NCI-H748 treated with DMSO at 0.1 percent for 48 hours (cell line): ENCODE measurements around the gene SMKR1.
"Not testable (repeated sequence)": the region's sequence is repeated elsewhere in the genome, so short reads cannot be mapped to it uniquely, and the experiment has no call there.

Source experiments
- DNase-seq: peaks from one replicate; lab custom pipeline; 2025; lab: John Stamatoyannopoulos, UW

SMKR1 gene

GRCh38 chr7:129501760-129502707 is at the start of gene SMKR1:
Gene SMKR1 (plus strand): TSS chr7:129502531. CDS start chr7:129502825, 294 bp downstream.
- DNase-seq, result peak; percentile 62

DNA sequence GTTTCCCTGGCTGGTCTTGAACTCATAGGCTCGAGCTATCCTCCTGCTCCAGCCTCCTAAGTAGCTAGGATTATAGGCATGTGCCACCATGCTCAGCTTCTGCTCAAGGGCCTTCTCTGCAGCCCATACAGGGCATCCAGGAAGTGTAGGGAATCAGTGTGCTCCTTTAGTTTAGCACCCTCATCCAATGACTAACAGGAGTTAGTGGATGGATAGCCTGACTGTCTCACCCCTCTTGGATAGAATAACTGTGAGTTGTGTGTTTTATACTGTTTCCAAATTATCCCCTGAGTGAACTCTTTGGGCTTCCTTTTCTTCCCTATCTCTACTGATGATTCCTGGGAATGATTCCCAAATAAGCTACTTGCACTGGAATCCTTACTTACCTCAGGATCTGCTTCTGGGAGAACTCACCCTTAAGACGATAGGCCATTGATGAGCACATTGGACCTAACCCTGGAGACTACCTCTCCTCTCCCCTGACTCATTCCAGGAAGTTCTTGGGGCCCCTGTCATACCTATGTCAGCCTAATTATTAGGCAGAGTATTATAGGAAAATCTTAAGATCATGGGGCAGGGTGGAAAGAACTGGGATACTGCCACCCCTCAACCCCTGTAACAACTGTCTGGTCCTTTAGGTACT is 49.6 kb upstream of the SMKR1 start:
- no peak for DNase-seq

DNA sequence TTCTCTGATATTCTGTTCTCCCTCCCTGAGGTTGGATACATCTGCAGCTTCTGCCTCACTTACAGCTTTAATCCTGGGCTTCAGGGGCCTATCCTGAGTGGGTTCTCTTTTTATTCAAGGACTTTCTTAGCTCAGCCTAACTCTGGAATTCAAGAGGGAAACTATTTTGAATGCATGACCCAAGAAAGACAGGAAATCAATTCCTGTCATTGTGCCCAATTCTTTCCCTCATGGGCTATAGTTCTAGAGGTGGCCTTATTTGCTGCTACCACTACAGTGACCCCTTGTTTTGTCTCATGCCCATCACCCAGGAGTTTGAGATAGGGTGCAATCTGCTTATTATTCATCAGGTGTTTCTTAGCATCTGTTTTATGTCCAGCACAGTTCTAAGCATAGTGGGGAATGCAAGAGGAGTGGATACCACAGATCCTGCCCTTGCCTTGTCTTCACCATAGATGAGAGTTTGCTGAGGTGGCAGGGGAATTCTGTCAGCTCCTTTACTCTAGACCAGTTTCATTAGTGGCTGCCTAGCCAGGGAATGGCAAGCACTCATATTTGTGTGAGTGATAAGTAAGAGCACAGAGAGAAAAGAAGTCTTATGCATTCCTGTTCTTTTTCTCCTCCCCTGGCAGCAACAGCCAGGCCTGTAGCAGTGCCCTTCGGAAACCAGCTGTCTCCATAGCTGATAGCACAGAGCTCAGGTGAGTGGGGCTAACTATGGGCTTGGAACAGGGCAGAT is 48.7 kb upstream of the SMKR1 start:
- no peak for DNase-seq

DNA sequence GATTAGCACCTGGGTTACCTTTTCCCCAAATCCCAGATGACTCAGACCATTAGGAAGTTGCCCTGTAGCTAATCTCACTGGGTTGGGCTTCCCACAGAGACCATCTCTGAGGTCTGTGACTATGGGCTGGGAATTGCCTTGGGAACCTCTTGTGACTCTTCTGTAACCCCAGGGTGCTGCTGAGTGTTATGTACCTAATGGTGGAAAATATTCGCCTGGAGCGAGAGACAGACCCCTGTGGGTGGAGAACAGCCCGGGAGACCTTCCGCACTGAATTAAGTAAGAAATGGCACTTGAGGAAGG is 48.1 kb upstream of the SMKR1 start:
- DNase-seq, result no peak

- no peak for DNase-seq
Measured at GRCh38 chr7:129456421-129456820, 45.9 kb upstream of the SMKR1 start.

- DNase-seq, result peak; percentile 8
Measured at GRCh38 chr7:129457101-129457500, 45.2 kb upstream of the SMKR1 start.

- DNase-seq, result no peak
Measured at GRCh38 chr7:129458171-129458570, 44.2 kb upstream of the SMKR1 start.

- no peak for DNase-seq
Measured at GRCh38 chr7:129461809-129462208, 40.5 kb upstream of the SMKR1 start.

DNA sequence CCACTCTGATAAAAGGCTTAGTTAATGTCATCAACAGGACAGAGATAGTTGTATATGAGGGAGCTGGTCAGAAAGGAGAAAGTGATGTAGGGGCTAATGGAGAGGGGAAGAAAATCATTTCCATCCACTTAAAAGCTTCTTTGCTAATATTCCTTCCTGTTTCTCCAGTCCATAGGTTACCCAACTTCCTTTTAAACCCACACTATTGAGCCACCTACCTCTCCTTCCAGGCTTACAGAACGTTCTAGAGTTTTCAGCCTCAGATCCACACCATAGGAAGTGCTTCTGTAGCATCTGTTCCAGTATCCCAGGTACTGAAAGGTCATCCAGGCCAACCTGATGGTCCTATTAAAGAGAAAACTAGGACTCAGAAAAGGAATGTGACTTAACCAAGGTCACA is 39.9 kb upstream of the SMKR1 start:
- no peak for DNase-seq

- DNase-seq, result no peak
Measured at GRCh38 chr7:129464194-129464593, 38.1 kb upstream of the SMKR1 start.

GRCh38 chr7:129465080-129465479 is 37.3 kb upstream of the SMKR1 start:
- no peak for DNase-seq

DNA sequence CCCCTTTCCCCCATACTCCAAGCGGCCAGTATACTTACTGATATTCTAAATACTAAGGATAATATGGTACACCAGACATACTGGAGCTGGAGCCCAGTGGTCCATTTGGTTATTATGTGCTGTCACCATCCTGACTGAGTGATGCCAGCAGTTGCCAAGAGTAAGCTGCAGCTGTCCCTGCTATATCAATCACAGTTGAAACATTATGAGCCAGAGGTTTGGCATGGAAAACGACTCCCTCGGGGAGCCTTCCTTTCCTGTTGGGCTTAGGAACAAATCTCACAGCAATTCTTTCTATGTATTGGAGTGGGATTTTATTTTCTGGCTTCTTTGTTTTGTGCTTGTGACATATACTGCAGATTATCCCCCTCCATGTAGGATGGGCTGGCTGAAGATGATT is 35.5 kb upstream of the SMKR1 start:
- DNase-seq, result no peak

GRCh38 chr7:129468087-129468486 is 34.2 kb upstream of the SMKR1 start:
- no peak for DNase-seq

DNA sequence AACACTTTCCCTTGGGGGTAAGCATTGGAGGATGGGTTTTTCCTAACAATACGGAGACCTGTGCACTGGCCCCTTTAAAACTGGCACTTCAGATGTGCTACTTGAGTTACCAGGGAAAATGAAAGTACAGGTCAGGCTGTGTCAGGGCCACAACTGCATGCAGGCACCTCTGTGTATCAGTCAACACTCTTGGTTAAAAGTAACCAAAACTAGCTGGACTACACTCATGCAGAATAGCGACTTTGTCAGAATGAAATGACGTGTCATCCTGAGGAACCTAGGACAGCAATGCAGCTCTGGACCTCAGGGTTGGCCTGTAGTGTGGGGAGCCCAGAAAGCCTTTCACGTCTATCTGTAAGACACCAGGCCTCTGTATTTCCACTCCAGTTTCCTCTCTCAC is 33.8 kb upstream of the SMKR1 start:
- DNase-seq, result no peak

GRCh38 chr7:129469930-129470329 is 32.4 kb upstream of the SMKR1 start:
- DNase-seq, result no peak

DNA sequence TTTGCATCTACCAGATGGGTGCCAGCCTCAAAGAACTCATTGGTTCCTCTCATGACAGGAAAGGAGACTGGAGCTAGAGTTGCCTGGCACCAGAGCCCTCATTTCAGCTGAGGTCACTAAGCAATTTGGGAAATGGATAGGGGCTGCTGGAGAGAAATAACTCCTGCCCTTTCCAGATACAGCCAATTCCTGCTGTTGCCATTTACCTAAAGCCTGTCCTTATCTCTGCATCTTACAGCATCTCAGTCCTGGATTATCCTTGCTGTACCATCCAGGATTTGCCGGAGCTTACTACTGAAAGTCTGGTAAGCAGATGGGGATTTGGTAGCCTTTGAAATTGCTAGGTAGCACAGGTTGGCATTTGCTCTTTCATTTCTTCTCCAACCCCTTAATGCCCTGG is 31.9 kb upstream of the SMKR1 start:
- no peak for DNase-seq

DNA sequence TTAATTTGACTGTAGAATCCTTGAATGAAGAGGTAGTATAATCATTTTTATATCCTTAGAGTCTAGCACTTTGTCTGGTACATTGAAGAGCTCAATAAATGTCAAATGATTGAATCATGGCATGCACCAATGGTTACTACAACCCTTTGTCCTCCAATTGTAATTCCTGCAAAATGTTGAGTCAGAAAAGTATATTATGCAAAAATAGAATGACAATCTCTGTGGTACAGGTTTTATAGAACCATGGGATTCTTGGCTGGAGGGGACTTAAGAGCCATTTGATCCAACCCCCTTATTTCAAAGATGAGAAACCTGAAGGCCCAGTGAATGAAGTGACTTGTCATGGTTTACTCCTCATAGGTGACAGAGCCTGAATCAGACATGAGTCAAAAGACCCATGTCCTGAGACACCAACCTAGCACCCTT is 30.9 kb upstream of the SMKR1 start:
- no peak for DNase-seq

DNA sequence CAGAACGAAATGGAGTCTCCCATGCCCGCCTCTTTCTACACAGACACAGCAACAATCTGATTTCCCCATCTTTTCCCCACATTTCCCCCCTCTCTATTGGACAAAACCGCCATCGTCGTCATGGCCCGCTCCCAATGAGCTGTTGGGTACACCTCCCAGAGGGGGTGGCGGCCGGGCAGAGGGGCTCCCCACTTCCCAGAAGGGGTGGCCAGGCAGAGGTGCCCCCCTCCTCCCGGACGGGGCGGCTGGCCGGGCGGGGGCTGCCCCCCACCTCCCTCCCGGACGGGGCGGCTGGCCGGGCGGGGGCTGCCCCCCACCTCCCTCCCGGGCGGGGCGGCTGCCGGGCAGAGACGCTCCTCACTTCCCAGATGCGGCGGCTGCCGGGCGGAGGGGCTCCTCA is 26.4 kb upstream of the SMKR1 start:
- not testable (repeated sequence) for DNase-seq

DNA sequence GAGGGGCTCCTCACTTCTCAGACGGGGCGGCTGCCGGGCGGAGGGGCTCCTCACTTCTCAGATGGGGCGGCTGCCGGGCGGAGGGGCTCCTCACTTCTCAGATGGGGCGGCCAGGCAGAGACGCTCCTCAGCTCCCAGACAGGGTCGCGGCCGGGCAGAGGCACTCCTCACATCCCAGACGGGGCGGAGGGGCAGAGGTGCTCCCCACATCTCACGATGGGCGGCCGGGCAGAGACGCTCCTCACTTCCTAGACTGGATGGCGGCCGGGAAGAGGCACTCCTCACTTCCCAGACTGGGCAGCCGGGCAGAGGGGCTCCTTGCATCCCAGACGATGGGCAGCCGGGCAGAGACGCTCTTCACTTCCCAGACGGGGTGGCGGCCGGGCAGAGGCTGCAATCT is 25.9 kb upstream of the SMKR1 start:
- DNase-seq, result not testable (repeated sequence)

- no peak for DNase-seq
Measured at GRCh38 chr7:129479831-129480230, 22.5 kb upstream of the SMKR1 start.

- DNase-seq, result no peak
Measured at GRCh38 chr7:129480674-129481363, 21.5 kb upstream of the SMKR1 start.

DNA sequence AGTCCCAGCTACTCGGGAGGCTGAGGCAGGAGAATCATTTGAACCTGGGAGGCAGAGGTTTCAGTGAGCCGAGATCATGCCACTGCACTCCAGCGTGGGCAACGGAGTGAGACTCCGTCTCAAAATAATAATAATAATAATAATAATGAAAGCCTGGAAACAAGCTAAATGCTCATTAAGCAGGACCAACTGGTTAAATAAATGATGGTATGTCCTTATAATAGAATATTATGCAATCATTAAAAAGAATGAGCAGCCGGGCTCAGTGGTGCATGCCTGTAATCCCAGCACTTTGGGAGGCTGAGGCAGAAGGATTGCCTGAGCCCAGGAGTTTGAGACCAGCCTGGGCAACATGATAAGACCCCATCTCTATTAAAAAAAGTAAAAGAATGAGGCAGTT is 21.0 kb upstream of the SMKR1 start:
- DNase-seq, result not testable (repeated sequence)
